SH-SY5Y (cell line): ENCODE data around the gene SEMA4D.

Experiments
- GATA2 ChIP-seq: IDR thresholded peaks from 2 replicates; pipeline ENCODE4 v1.6.1; 2011; ENCODE audit warnings: mild to moderate bottlenecking, low read depth, low read length
- GATA3 ChIP-seq: IDR thresholded peaks from 2 replicates; pipeline ENCODE4 v1.6.1; 2011; ENCODE audit warnings: low read depth, mild to moderate bottlenecking, low read length, moderate library complexity

GRCh38 chr9:89367726-89368437 lies 130.0 kb downstream of the SEMA4D start:
- TF ChIP-seq GATA3 (no peak), GATA2 (no peak)
